GM15510 (cell line): ENCODE measurements around the gene OAS2.

Source experiments
- POLR2A ChIP-seq: IDR thresholded peaks from 3 replicates; pipeline ENCODE4 v1.6.1; 2011; ENCODE audit warnings: borderline replicate concordance; ENCODE audit not compliant: insufficient read length; ENCODE audit errors: extremely low read depth

OAS2 gene

GRCh38 chr12:112978163-112979040 lies at the start of gene OAS2:
OAS2 (plus strand) TSS chr12:112978519; CDS start chr12:112978609, 90 bp downstream.
- peak; percentile 63 for TF ChIP-seq POLR2A

GRCh38 chr12:112928978-112929377 lies 49.3 kb upstream of the OAS2 start:
- TF ChIP-seq POLR2A, result no peak

- TF ChIP-seq POLR2A, result no peak
These were observed 48.6 kb upstream of the OAS2 start for GRCh38 chr12:112929715-112930114.

- TF ChIP-seq POLR2A, result no peak
These were observed 48.0 kb upstream of the OAS2 start for GRCh38 chr12:112930350-112930749.

GRCh38 chr12:112932485-112933128 lies 45.7 kb upstream of the OAS2 start:
- TF ChIP-seq POLR2A, result no peak

GRCh38 chr12:112933129-112933505 lies 45.2 kb upstream of the OAS2 start:
- TF ChIP-seq POLR2A, result no peak

- no peak for TF ChIP-seq POLR2A
These were observed 42.1 kb upstream of the OAS2 start for GRCh38 chr12:112936264-112936663.

GRCh38 chr12:112936927-112937326 lies 41.4 kb upstream of the OAS2 start:
- TF ChIP-seq POLR2A, result no peak

GRCh38 chr12:112937741-112938719 lies 40.3 kb upstream of the OAS2 start, which contains the start of gene OAS3:
OAS3 (plus strand) TSS chr12:112938474; CDS start chr12:112938531, 57 bp downstream.
- peak; percentile 39 for TF ChIP-seq POLR2A

GRCh38 chr12:112938751-112939150 lies 39.6 kb upstream of the OAS2 start:
- no peak for TF ChIP-seq POLR2A

GRCh38 chr12:112939761-112940381 lies 38.4 kb upstream of the OAS2 start:
- peak; percentile 21 for TF ChIP-seq POLR2A

- no peak for TF ChIP-seq POLR2A
These were observed 36.6 kb upstream of the OAS2 start for GRCh38 chr12:112941528-112942335.

GRCh38 chr12:112942572-112942971 lies 35.7 kb upstream of the OAS2 start:
- TF ChIP-seq POLR2A, result no peak
